Endothelial cell of umbilical vein (primary cell): ENCODE results near the gene IFT57. TPM values are rescaled to one million over a fixed set of nuclear protein-coding genes. Genes with fewer than 3 reads are reported as not detected.

Experiments used
- BruUV-seq: library from RNA; stranded (reverse); fragments of 400-500 nt; replicated peaks from 2 replicates; lab custom pipeline; 2021; lab: Mats Ljungman, UMichigan
- CTCF ChIA-PET: fragments of 300-600, 350-600 bp; sonication (Branson Sonifier 250); formaldehyde crosslinking; loops from one replicate; lab custom pipeline; 2021; ENCODE audit warnings: antibody characterized with exemption, inconsistent platforms; lab: Charles Lee
- POLR2A ChIA-PET: fragments of 300-600, 350-600 bp; sonication (Branson Sonifier 250); formaldehyde crosslinking; loops from one replicate; lab custom pipeline; 2021; ENCODE audit warnings: antibody characterized with exemption, inconsistent platforms; lab: Charles Lee
- DNase-seq: peaks from one replicate; pipeline ENCODE4 v3.0.0-alpha.2; 2011; ENCODE audit warnings: low read depth, low spot score
- FAIRE-seq: peaks from 2 replicates; lab custom pipeline; 2011; peaks lifted over from hg19 to GRCh38; lab: Jason Lieb, UNC
- H2AFZ ChIP-seq: 2 replicates; pipeline ENCODE4 v1.6.0; 2012; ENCODE audit warnings: low read depth, low read length, control low read depth, inconsistent platforms
- H3K27ac ChIP-seq: 2 replicates; pipeline ENCODE4 v1.5.1; 2011; ENCODE audit warnings: low read depth, mild to moderate bottlenecking, control low read depth, low read length, moderate library complexity; ENCODE audit not compliant: insufficient read depth
- H3K27me3 ChIP-seq, 2 experiments: 2 replicates each; pipeline versions ENCODE4 v1.6.0 to v1.6.1; 2011; ENCODE audit warnings: low read length in 2 of 2, mixed read lengths in 1 of 2; ENCODE audit not compliant: control insufficient read depth in 2 of 2, insufficient read depth in 2 of 2
- H3K36me3 ChIP-seq, 2 experiments: 2 replicates in 1 of 2; 3 replicates in 1 of 2; pipeline ENCODE4 v1.5.1; 2011; ENCODE audit warnings: low read length in 2 of 2, mild to moderate bottlenecking in 1 of 2, moderate library complexity in 1 of 2; ENCODE audit not compliant: control insufficient read depth in 2 of 2, insufficient read depth in 2 of 2; ENCODE audit errors: extremely low read depth in 1 of 2
- H3K4me1 ChIP-seq: 3 replicates; pipeline ENCODE4 v1.5.1; 2011; ENCODE audit warnings: mild to moderate bottlenecking, low read length; ENCODE audit not compliant: control insufficient read depth, insufficient read depth; ENCODE audit errors: extremely low read depth
- H3K4me2 ChIP-seq: 2 replicates; pipeline ENCODE4 v1.6.1; 2011; ENCODE audit warnings: low read length, control low read depth, mixed read lengths; ENCODE audit not compliant: insufficient read depth
- H3K4me3 ChIP-seq, 3 experiments: fragments of 200-600 bp in 1 of 3; sonication (generic), shearing (Covaris generic) in 1 of 3; replicated peaks in 1 of 3; 2 replicates each; pipeline ENCODE4 v1.5.1; 2011 to 2016; ENCODE audit warnings: control low read depth in 3 of 3, low read length in 3 of 3, mild to moderate bottlenecking in 2 of 3, inconsistent platforms in 1 of 3, low read depth in 1 of 3, moderate library complexity in 1 of 3; ENCODE audit not compliant: insufficient read depth in 1 of 3
- H3K79me2 ChIP-seq: 2 replicates; pipeline ENCODE4 v1.6.0; 2012; ENCODE audit warnings: low read length, inconsistent platforms; ENCODE audit not compliant: control insufficient read depth, insufficient read depth
- H3K9ac ChIP-seq: replicated peaks from 2 replicates; pipeline ENCODE3; 2011; ENCODE audit warnings: low read length, control low read depth; ENCODE audit not compliant: insufficient read depth; ENCODE audit errors: extremely low read depth
- H3K9me1 ChIP-seq: replicated peaks from 3 replicates; pipeline ENCODE4 v1.6.0; 2011; ENCODE audit warnings: mild to moderate bottlenecking, low read length; ENCODE audit not compliant: control insufficient read depth, insufficient read depth; ENCODE audit errors: extremely low read depth
- H3K9me3 ChIP-seq: replicated peaks from 2 replicates; pipeline ENCODE4 v1.5.1; 2012; ENCODE audit warnings: low read length, inconsistent platforms; ENCODE audit not compliant: control insufficient read depth, insufficient read depth
- H4K20me1 ChIP-seq: replicated peaks from 2 replicates; pipeline ENCODE3; 2011; ENCODE audit warnings: mild to moderate bottlenecking, low read length; ENCODE audit not compliant: control insufficient read depth, insufficient read depth; ENCODE audit errors: extremely low read depth
- EZH2 ChIP-seq: IDR thresholded peaks from 2 replicates; pipeline ENCODE4 v1.6.1; 2012; ENCODE audit warnings: borderline replicate concordance, low read depth, mild to moderate bottlenecking, moderate library complexity, low read length, inconsistent platforms; ENCODE audit not compliant: severe bottlenecking
- FOS ChIP-seq: IDR thresholded peaks from 2 replicates; pipeline ENCODE4 v1.6.1; 2011; ENCODE audit warnings: mild to moderate bottlenecking, low read length, moderate library complexity, borderline replicate concordance; ENCODE audit not compliant: insufficient read depth
- GATA2 ChIP-seq: IDR thresholded peaks from 2 replicates; pipeline ENCODE4 v1.7.0; 2011; ENCODE audit warnings: low read depth, mild to moderate bottlenecking, moderate library complexity, mixed read lengths, low read length; ENCODE audit not compliant: insufficient read length, insufficient read depth
- JUN ChIP-seq: IDR thresholded peaks from 2 replicates; pipeline ENCODE4 v1.6.1; 2011; ENCODE audit warnings: borderline replicate concordance, low read depth; ENCODE audit not compliant: insufficient read length, insufficient read depth
- MAX ChIP-seq: IDR thresholded peaks from 2 replicates; pipeline ENCODE4 v1.6.1; 2011; ENCODE audit not compliant: insufficient read depth, insufficient read length
- MYC ChIP-seq: IDR thresholded peaks from one replicate; pipeline ENCODE4 v1.6.1; 2011; ENCODE audit warnings: mild to moderate bottlenecking, low read depth, low read length
- POLR2A ChIP-seq: IDR thresholded peaks from 2 replicates; pipeline ENCODE4 v1.6.1; 2012; ENCODE audit warnings: low read depth, mild to moderate bottlenecking, control low read depth, low read length
- POLR2AphosphoS5 ChIP-seq: IDR thresholded peaks from 2 replicates; pipeline ENCODE4 v1.6.1; 2012; ENCODE audit warnings: low read depth, mild to moderate bottlenecking, control low read depth, low read length, moderate library complexity; ENCODE audit not compliant: insufficient read depth
- dilution Hi-C: fragments of 300-500 bp; cut with MboI; formaldehyde crosslinking; loops from one replicate; pipeline ENCODE4 v1.15.0; 2019; ENCODE audit warnings: low sequenced_read_pairs; ENCODE audit not compliant: extremely low pct_ligation_motif_present
- intact Hi-C: fragments of 100-400 bp; cut with micrococcal nuclease; formaldehyde crosslinking; loops from one replicate; pipeline ENCODE4 v1.10.0; 2022
- polyA plus RNA-seq, 4 experiments: library from polyadenylated mRNA; depleted of rRNA in 3 of 4; stranded (reverse) in 3 of 4; unstranded in 1 of 4; fragments of >200 nt; gene quantifications; 2 replicates each; pipeline versions ENCODE4 v1.2.1 to v1.2.3, GENCODE V29; 2011 to 2012; ENCODE audit warnings: missing spikeins in 1 of 4
- total RNA-seq: library from RNA; stranded (reverse); gene quantifications from 2 replicates; pipeline ENCODE4 v1.2.3, GENCODE V29; 2021
- TF ChIP-seq, protein P1 (sequence below), 2 donors: IDR thresholded peaks; 1 replicate in 1 of 2; 2 replicates in 1 of 2; pipeline ENCODE4 v1.5.1; 2011; ENCODE audit warnings: low read length in 2 of 2, mild to moderate bottlenecking in 2 of 2, moderate library complexity in 2 of 2, control low read depth in 1 of 2, inconsistent platforms in 1 of 2, low read depth in 1 of 2; ENCODE audit not compliant: insufficient read depth in 1 of 2; ENCODE audit errors: extremely low read depth in 1 of 2

The IFT57 gene
- total and polyA plus RNA-seq, 2 donors (not counting 3 experiments of a cell fraction or from before 2014, with no cell fraction given), result 15.2 to 25.1 TPM

DNA sequence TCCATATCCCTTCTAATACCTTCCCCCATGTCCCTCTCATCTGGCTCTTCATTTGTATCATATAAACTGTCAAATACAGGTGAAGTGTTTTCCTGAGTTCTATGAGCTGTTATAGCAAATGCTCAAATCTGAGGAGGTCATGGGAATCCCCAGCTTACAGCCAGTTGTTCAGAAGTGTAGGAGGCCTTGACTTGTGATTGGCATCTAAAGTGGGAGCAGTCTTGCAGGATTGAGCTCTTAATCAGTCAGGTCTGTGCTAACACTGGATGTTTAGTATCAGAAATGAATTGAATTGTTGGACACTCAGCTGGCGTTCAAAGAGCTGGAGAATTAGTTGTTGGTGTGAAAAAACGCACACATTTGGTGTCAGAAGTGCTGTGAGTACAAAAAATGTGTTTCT, 65.0 kb downstream of the IFT57 start:
- CTCF ChIA-PET, result interaction anchor here (1.2 to 2.3 kb wide), 3 partner anchors 31 to 320 kb away, joined by 4 to 10 read pairs (median 4); no protein-coding TSS in a partner anchor

More for the DNA sequence above, 65.0 kb downstream of the IFT57 start:
- no peak overlapping the region for H3K9ac ChIP-seq
- no peaks in the 10 kb centered on the region for H3K79me2 ChIP-seq
- FAIRE-seq (no peak), DNase-seq (no peak)
- H3K4me2 ChIP-seq, result no peak overlapping the region
- H3K9me3 ChIP-seq, result no peaks in the 10 kb centered on the region
- no peaks in the 10 kb centered on the region for H4K20me1 ChIP-seq
- H3K4me3 ChIP-seq, result no peak overlapping the region
- H3K27ac ChIP-seq, result no peak overlapping the region
- H3K27me3 ChIP-seq, result no peaks in the 10 kb centered on the region
- dilution Hi-C loops (no loop called here), intact Hi-C loops (loop anchor here (5.0 kb wide), 2 partner anchors 185 to 220 kb away; no protein-coding TSS in a partner anchor)
- peaks cover 30% of the 10 kb centered on the region for H3K4me1 ChIP-seq
- no peak overlapping the region for H2AFZ ChIP-seq
- H3K9me1 ChIP-seq, result no peaks in the 10 kb centered on the region
- POLR2A ChIA-PET, result no interaction called here
- TF ChIP-seq POLR2A (no peak), EZH2 (no peak), MYC (no peak), GATA2 (no peak), POLR2AphosphoS5 (no peak), JUN (no peak), FOS (no peak), MAX (no peak)
- TF ChIP-seq, protein P1, sequence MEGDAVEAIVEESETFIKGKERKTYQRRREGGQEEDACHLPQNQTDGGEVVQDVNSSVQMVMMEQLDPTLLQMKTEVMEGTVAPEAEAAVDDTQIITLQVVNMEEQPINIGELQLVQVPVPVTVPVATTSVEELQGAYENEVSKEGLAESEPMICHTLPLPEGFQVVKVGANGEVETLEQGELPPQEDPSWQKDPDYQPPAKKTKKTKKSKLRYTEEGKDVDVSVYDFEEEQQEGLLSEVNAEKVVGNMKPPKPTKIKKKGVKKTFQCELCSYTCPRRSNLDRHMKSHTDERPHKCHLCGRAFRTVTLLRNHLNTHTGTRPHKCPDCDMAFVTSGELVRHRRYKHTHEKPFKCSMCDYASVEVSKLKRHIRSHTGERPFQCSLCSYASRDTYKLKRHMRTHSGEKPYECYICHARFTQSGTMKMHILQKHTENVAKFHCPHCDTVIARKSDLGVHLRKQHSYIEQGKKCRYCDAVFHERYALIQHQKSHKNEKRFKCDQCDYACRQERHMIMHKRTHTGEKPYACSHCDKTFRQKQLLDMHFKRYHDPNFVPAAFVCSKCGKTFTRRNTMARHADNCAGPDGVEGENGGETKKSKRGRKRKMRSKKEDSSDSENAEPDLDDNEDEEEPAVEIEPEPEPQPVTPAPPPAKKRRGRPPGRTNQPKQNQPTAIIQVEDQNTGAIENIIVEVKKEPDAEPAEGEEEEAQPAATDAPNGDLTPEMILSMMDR (IDR thresholded peaks at IDR 0.05; ENCODE audit: extremely low read depth in 1 of 2, insufficient read depth in 1 of 2, low read depth in 1 of 2, low read length in 2 of 2), result no peak
- BruUV-seq, result no TSS peak
- no peaks in the 10 kb centered on the region for H3K36me3 ChIP-seq
